Parietal lobe (tissue), 2 donors: ENCODE measurements around the gene RASSF6. TPM values are rescaled to one million over a fixed set of nuclear protein-coding genes. Genes with fewer than 3 reads are reported as not detected.

Source experiments
- small RNA-seq: library from RNA; depleted of rRNA; stranded (forward); fragments of <200 nt; gene quantifications from one replicate; pipeline ENCODE3, GENCODE V24; 2014; ENCODE audit warnings: low replicate concordance
- total RNA-seq: library from RNA; depleted of rRNA; stranded (reverse); fragments of >200 nt; gene quantifications from one replicate; pipeline ENCODE4 v1.2.3, GENCODE V29; 2014

Gene RASSF6, protein sequence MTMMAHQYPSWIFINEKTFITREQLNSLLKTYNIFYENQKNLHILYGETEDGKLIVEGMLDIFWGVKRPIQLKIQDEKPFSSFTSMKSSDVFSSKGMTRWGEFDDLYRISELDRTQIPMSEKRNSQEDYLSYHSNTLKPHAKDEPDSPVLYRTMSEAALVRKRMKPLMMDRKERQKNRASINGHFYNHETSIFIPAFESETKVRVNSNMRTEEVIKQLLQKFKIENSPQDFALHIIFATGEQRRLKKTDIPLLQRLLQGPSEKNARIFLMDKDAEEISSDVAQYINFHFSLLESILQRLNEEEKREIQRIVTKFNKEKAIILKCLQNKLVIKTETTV
- not detected for total RNA-seq

GRCh38 chr4:73620115-73620792, at the start of gene RASSF6:
TSS of gene RASSF6 (minus strand) at chr4:73620436. CDS start at chr4:73611795, 8,641 bp downstream.

Small RNA genes lying within 50 kb of the gene (small RNA-seq; reads per million reads assigned to genes)
- gene AC074250.1: not detected

Other genes with a start within 250 kb of the RASSF6 start
- gene ALB, start 216.1 kb downstream of the RASSF6 start, total RNA-seq: 7.5 TPM
- 0.31 TPM for gene AFP, start 184.2 kb downstream of the RASSF6 start, total RNA-seq
- not detected for gene AFM, start 138.7 kb downstream of the RASSF6 start, total RNA-seq
- not detected for gene CXCL8, start 120.1 kb upstream of the RASSF6 start, total RNA-seq
- 0.31 TPM for gene CXCL6, start 216.2 kb upstream of the RASSF6 start, total RNA-seq
- gene PF4V1, start 232.9 kb upstream of the RASSF6 start, total RNA-seq: not detected
- gene CXCL1, start 249.0 kb upstream of the RASSF6 start, total RNA-seq: not detected